Astrocyte (in vitro differentiated cells and primary cell): Measurements from ENCODE around the gene SYT14. TPM values are rescaled to one million over a fixed set of nuclear protein-coding genes. Genes with fewer than 3 reads are reported as not detected.

ENCODE experiments used
- DNase-seq: peaks from one replicate; pipeline ENCODE4 v3.0.0-alpha.2; 2010; ENCODE audit warnings: low read depth
- FAIRE-seq: peaks from 2 replicates; lab custom pipeline; 2011; peaks lifted over from hg19 to GRCh38; lab: Jason Lieb, UNC
- H2AFZ ChIP-seq: 2 replicates; pipeline ENCODE4 v1.6.0; 2012; ENCODE audit warnings: low read depth, low read length, inconsistent platforms
- H3K27ac ChIP-seq: 2 replicates; pipeline ENCODE4 v1.5.1; 2011; ENCODE audit warnings: low read depth, low read length, inconsistent platforms
- H3K27me3 ChIP-seq: 2 replicates; pipeline ENCODE4 v1.6.0; 2011; ENCODE audit warnings: low read length, inconsistent platforms; ENCODE audit not compliant: insufficient read depth
- H3K36me3 ChIP-seq: 2 replicates; pipeline ENCODE4 v1.5.1; 2011; ENCODE audit warnings: low read length, inconsistent platforms; ENCODE audit not compliant: insufficient read depth
- H3K4me1 ChIP-seq: 2 replicates; pipeline ENCODE4 v1.5.1; 2011; ENCODE audit warnings: low read length, inconsistent platforms; ENCODE audit not compliant: insufficient read depth
- H3K4me2 ChIP-seq: 2 replicates; pipeline ENCODE4 v1.6.0; 2012; ENCODE audit warnings: low read length, inconsistent platforms
- H3K4me3 ChIP-seq: 2 replicates; pipeline ENCODE4 v1.5.1; 2011; ENCODE audit warnings: low read depth, mild to moderate bottlenecking, low read length, inconsistent platforms; ENCODE audit not compliant: insufficient read depth
- H3K79me2 ChIP-seq: 2 replicates; pipeline ENCODE4 v1.6.0; 2012; ENCODE audit warnings: mild to moderate bottlenecking, low read length, inconsistent platforms; ENCODE audit not compliant: insufficient read depth
- H3K9ac ChIP-seq: 2 replicates; pipeline ENCODE4 v1.6.0; 2012; ENCODE audit warnings: mild to moderate bottlenecking, low read length, inconsistent platforms
- H3K9me3 ChIP-seq: 2 replicates; pipeline ENCODE4 v1.5.1; 2012; ENCODE audit warnings: low read depth, mild to moderate bottlenecking, low read length, inconsistent platforms; ENCODE audit not compliant: insufficient read depth
- H4K20me1 ChIP-seq: 2 replicates; pipeline ENCODE4 v1.6.0; 2012; ENCODE audit warnings: low read length, inconsistent platforms; ENCODE audit not compliant: insufficient read depth
- H3K27ac Mint-ChIP-seq: one replicate; pipeline ENCODE4 v1.8.0; 2021; ENCODE audit warnings: mild to moderate bottlenecking, mixed read lengths; ENCODE audit not compliant: unreplicated experiment
- H3K27me3 Mint-ChIP-seq: one replicate; pipeline ENCODE4 v1.8.0; 2021; ENCODE audit warnings: low read depth, mixed read lengths; ENCODE audit not compliant: unreplicated experiment
- H3K36me3 Mint-ChIP-seq: one replicate; pipeline ENCODE4 v1.8.0; 2021; ENCODE audit warnings: low read depth, mixed read lengths; ENCODE audit not compliant: unreplicated experiment
- H3K4me1 Mint-ChIP-seq: one replicate; pipeline ENCODE4 v1.8.0; 2021; ENCODE audit warnings: low read depth, mixed read lengths; ENCODE audit not compliant: unreplicated experiment
- H3K4me3 Mint-ChIP-seq: one replicate; pipeline ENCODE4 v1.8.0; 2021; ENCODE audit warnings: mild to moderate bottlenecking, moderate library complexity, mixed read lengths; ENCODE audit not compliant: unreplicated experiment
- H3K9me3 Mint-ChIP-seq: one replicate; pipeline ENCODE4 v1.8.0; 2021; ENCODE audit warnings: mild to moderate bottlenecking, mixed read lengths; ENCODE audit not compliant: unreplicated experiment
- EZH2 ChIP-seq: IDR thresholded peaks from 2 replicates; pipeline ENCODE4 v1.6.1; 2012; ENCODE audit warnings: mild to moderate bottlenecking, low read length, inconsistent platforms; ENCODE audit not compliant: insufficient read depth
- total RNA-seq: library from RNA; stranded (reverse); gene quantifications from 2 replicates; pipeline ENCODE4 v1.2.1, GENCODE V29; 2021
- TF ChIP-seq, protein P1 (sequence below): IDR thresholded peaks from 2 replicates; pipeline ENCODE4 v1.5.1; 2011; ENCODE audit warnings: low read depth, mild to moderate bottlenecking, inconsistent platforms, low read length, moderate library complexity; ENCODE audit not compliant: insufficient read depth

Gene SYT14
- total RNA-seq, 1 donor from 2014 or later = 6.1 TPM

DNA sequence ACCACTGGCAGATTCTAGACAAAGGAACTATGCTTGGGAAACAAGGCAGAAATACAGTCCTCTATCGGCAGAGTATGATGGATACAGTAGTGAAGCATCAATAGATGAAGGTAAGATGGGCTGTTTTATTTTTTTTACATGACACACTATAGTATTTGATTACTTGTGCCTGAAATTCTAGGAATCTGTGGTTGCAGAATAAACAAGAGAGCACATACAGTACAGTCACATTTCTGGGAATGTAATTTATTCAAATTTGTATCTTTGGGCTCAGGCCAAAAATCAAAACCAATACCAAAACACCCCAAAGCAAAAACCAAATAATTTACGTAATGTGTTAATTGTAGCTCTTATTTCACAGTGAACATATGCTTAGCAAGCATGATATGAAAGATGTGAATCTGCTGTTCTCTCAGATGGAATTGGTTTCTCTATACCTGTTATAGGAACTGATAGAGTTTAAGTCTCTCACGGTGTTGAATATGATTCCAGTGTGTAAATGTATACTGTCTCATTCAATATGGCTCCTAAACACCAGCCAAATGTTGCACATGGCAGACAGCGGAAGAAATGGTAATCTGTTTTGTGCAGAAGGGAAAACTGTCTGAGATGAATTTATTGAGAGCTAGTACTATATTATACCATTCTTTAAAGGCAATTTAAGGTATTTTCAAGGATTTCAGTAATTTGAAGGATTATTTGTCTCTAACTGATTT lies 83.3 kb downstream of the SYT14 start:
- DNase-seq = no peak
- Histone ChIP-seq H3K36me3 (no peaks in the 10 kb centered on the region), H3K9ac (no peak overlapping the region), H3K4me1 (no peaks in the 10 kb centered on the region), H3K4me2 (no peak overlapping the region), H3K79me2 (no peaks in the 10 kb centered on the region), H2AFZ (no peak overlapping the region), H3K27me3 (no peaks in the 10 kb centered on the region), H4K20me1 (no peaks in the 10 kb centered on the region), H3K9me3 (no peaks in the 10 kb centered on the region), H3K27ac (no peak overlapping the region), H3K4me3 (no peak overlapping the region)
- no peaks in the 10 kb centered on the region for H3K36me3 Mint-ChIP-seq
- no peaks in the 10 kb centered on the region for H3K9me3 Mint-ChIP-seq
- H3K4me1 Mint-ChIP-seq = no peaks in the 10 kb centered on the region
- no peak for FAIRE-seq
- TF ChIP-seq EZH2 = no peak
- TF ChIP-seq, protein P1, sequence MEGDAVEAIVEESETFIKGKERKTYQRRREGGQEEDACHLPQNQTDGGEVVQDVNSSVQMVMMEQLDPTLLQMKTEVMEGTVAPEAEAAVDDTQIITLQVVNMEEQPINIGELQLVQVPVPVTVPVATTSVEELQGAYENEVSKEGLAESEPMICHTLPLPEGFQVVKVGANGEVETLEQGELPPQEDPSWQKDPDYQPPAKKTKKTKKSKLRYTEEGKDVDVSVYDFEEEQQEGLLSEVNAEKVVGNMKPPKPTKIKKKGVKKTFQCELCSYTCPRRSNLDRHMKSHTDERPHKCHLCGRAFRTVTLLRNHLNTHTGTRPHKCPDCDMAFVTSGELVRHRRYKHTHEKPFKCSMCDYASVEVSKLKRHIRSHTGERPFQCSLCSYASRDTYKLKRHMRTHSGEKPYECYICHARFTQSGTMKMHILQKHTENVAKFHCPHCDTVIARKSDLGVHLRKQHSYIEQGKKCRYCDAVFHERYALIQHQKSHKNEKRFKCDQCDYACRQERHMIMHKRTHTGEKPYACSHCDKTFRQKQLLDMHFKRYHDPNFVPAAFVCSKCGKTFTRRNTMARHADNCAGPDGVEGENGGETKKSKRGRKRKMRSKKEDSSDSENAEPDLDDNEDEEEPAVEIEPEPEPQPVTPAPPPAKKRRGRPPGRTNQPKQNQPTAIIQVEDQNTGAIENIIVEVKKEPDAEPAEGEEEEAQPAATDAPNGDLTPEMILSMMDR = no peak
- H3K27me3 Mint-ChIP-seq = no peaks in the 10 kb centered on the region
- H3K27ac Mint-ChIP-seq = no peak overlapping the region
- no peak overlapping the region for H3K4me3 Mint-ChIP-seq

DNA sequence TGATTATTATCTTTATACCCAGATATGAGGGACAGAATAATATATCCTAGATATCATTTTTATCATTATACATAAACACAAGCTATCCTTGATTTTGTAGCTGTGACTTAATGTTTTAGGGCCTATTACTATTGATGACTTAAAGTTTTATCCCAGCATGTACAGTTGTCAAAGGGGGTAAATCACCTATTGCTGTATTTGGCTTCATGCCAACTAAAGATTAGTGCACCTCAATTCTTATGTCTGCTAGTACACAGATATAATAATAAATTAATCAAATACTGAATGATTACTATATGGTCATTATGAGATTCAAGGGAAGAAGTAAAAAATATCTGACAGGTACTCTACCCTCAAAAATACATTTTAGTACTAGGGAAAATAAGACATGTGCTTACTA lies 84.0 kb downstream of the SYT14 start:
- H3K36me3 Mint-ChIP-seq = no peaks in the 10 kb centered on the region
- no peaks in the 10 kb centered on the region for H3K9me3 ChIP-seq
- no peak overlapping the region for H3K27ac ChIP-seq
- H4K20me1 ChIP-seq = no peaks in the 10 kb centered on the region
- no peak for DNase-seq
- H3K27me3 ChIP-seq = no peaks in the 10 kb centered on the region
- H3K79me2 ChIP-seq = no peaks in the 10 kb centered on the region
- H3K9me3 Mint-ChIP-seq = no peaks in the 10 kb centered on the region
- H3K27ac Mint-ChIP-seq = no peak overlapping the region
- no peak for FAIRE-seq
- H3K4me3 Mint-ChIP-seq = no peak overlapping the region
- H3K4me1 Mint-ChIP-seq = no peaks in the 10 kb centered on the region
- H3K27me3 Mint-ChIP-seq = no peaks in the 10 kb centered on the region
- H3K4me3 ChIP-seq = no peak overlapping the region
- TF ChIP-seq, protein P1 = no peak
- no peak for TF ChIP-seq EZH2
- no peaks in the 10 kb centered on the region for H3K4me1 ChIP-seq
- no peak overlapping the region for H2AFZ ChIP-seq
- H3K4me2 ChIP-seq = no peak overlapping the region
- H3K9ac ChIP-seq = no peak overlapping the region
- no peaks in the 10 kb centered on the region for H3K36me3 ChIP-seq

DNA sequence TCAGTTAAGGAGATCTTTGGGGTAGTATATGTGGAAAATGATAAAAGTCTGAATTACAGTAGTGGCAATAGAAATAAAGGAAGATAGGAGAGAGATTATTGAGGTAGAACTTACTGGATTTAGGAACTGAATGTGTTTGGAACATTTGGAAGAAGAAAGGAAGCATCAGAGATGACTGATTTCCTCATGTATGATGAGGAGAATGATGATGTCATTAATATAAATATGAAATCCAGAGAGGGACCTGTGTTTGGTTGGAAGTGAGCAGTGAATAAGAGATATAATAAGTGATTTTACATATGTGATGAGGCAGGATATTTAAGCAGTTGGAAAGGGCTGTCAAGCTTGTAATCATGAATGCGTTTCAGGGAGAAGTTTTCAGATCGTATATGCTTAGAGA lies 86.3 kb downstream of the SYT14 start:
- no peaks in the 10 kb centered on the region for H3K9me3 Mint-ChIP-seq
- no peaks in the 10 kb centered on the region for H3K9me3 ChIP-seq
- FAIRE-seq (no peak), DNase-seq (no peak)
- H2AFZ ChIP-seq = no peak overlapping the region
- H3K79me2 ChIP-seq = no peaks in the 10 kb centered on the region
- no peak overlapping the region for H3K4me3 Mint-ChIP-seq
- H3K4me1 Mint-ChIP-seq = no peaks in the 10 kb centered on the region
- H4K20me1 ChIP-seq = no peaks in the 10 kb centered on the region
- no peak overlapping the region for H3K4me3 ChIP-seq
- no peak overlapping the region for H3K9ac ChIP-seq
- no peaks in the 10 kb centered on the region for H3K27me3 Mint-ChIP-seq
- no peak overlapping the region for H3K4me2 ChIP-seq
- no peaks in the 10 kb centered on the region for H3K36me3 ChIP-seq
- TF ChIP-seq, protein P1 = no peak
- no peak for TF ChIP-seq EZH2
- H3K27ac ChIP-seq = no peak overlapping the region
- H3K27me3 ChIP-seq = no peaks in the 10 kb centered on the region
- no peak overlapping the region for H3K27ac Mint-ChIP-seq
- no peaks in the 10 kb centered on the region for H3K36me3 Mint-ChIP-seq
- no peaks in the 10 kb centered on the region for H3K4me1 ChIP-seq
